ENCODE data around the gene WDR18.
"Not testable (repeated sequence)": the region's sequence is repeated elsewhere in the genome, so short reads cannot be mapped to it uniquely, and the experiment has no call there.

The WDR18 gene

DNA sequence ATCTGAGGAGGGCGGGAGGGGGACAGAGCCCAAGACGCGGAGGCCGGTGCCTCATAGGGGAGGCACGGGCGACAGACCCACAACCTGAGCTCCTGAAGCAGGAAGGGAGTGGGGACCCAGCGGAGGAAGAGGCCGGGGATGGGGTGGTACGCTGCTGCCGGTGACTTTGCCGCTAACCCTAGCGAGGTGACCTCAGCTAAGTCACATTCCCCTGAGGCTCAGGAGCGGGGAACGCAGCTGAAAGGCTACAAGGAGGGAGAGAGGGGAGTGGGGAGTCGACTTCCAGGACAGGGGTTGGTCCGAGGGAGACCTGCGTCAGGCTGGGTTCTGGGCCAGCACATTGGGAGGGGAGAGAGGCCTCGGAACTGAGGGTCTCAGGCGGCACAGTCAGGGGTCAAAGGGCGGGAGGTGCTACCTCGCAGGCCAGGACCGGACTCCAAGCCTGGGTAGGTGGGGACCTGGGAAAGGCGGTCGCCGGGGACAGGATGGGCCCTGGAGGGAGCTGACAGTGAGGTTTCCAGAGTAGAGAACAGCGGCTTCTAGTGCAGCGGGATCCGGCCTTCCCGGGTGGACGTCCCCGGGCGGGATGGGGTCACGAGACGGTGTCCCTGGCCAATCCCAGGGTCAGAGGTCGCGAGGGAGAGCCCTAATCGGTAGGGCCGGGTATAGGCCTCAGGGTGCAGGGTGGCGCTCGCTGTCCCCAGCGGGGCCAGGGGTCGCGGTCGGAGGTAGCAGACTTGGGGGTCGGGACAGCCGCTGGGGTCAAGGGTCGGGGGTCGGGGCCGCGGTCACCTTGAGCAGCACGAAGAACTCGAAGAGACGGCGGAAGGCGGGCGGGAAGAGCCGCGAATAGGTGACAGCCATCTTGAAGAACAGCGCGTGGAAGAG lies 36.1 kb downstream of the WDR18 start:
- H3K4me1 ChIP-seq (ENCODE audit: control insufficient read depth in 1 of 2, insufficient read depth in 2 of 2, low read length in 2 of 2), result peaks cover 28 to 41% of the 10 kb centered on the region in 2 experiments
- no peak overlapping the region for H3K23ac ChIP-seq (ENCODE audit: low read length)
- H3K4me2 ChIP-seq (ENCODE audit: low read length), result peak overlapping the region; percentile 74
- peak overlapping the region; percentile 45 for H3K14ac ChIP-seq (ENCODE audit: low read length)
- peaks cover 47% of the 10 kb centered on the region for H3K79me2 ChIP-seq (ENCODE audit: control insufficient read depth, insufficient read depth, low read length, poor library complexity)
- peak overlapping the region; percentile 70 for H2BK120ac ChIP-seq (ENCODE audit: insufficient read depth, low read length, poor library complexity)
- no peaks in the 10 kb centered on the region for H3K9me3 ChIP-seq (ENCODE audit: insufficient read depth, low read depth, low read length)
- peaks cover 9% of the 10 kb centered on the region for H3K79me1 ChIP-seq (ENCODE audit: low read length)
- H3K27ac ChIP-seq (ENCODE audit: low read depth, low read length), result no peak overlapping the region
- DNase-seq, result no peak
- peak overlapping the region; percentile 91 for H4K91ac ChIP-seq (ENCODE audit: low read depth, low read length)
- H3K18ac ChIP-seq (ENCODE audit: low read length), result peak overlapping the region; percentile 79
- no peak overlapping the region for H2BK12ac ChIP-seq (ENCODE audit: low read length)
- peak overlapping the region; percentile 75 for H2BK5ac ChIP-seq (ENCODE audit: low read depth, low read length, poor library complexity)
- no CpG with 5 or more reads among the region's 60 CpGs for WGBS (ENCODE audit: extremely low coverage, insufficient coverage, insufficient read length)
- peak overlapping the region; percentile 94 for H3K9ac ChIP-seq (ENCODE audit: low read length)
- H3K4ac ChIP-seq (ENCODE audit: low read depth, low read length), result peak overlapping the region; percentile 94
- H4K8ac ChIP-seq (ENCODE audit: low read depth, low read length), result peak overlapping the region; percentile 91
- H2AFZ ChIP-seq (ENCODE audit: insufficient read depth, low read length, poor library complexity), result no peak overlapping the region
- peaks cover 0 to 17% of the 10 kb centered on the region in 2 experiments for H3K36me3 ChIP-seq (ENCODE audit: control insufficient read depth in 1 of 2, insufficient read depth in 2 of 2, low read length in 2 of 2)
- H4K12ac ChIP-seq (ENCODE audit: low read depth, low read length), result peak overlapping the region; percentile 23
- H2AK5ac ChIP-seq (ENCODE audit: low read length), result peak overlapping the region; percentile 13
- peak overlapping the region; percentile 85 for H3K4me3 ChIP-seq (ENCODE audit: low read depth, low read length)
- no peaks in the 10 kb centered on the region for H3K27me3 ChIP-seq (ENCODE audit: insufficient read depth, low read length)

DNA sequence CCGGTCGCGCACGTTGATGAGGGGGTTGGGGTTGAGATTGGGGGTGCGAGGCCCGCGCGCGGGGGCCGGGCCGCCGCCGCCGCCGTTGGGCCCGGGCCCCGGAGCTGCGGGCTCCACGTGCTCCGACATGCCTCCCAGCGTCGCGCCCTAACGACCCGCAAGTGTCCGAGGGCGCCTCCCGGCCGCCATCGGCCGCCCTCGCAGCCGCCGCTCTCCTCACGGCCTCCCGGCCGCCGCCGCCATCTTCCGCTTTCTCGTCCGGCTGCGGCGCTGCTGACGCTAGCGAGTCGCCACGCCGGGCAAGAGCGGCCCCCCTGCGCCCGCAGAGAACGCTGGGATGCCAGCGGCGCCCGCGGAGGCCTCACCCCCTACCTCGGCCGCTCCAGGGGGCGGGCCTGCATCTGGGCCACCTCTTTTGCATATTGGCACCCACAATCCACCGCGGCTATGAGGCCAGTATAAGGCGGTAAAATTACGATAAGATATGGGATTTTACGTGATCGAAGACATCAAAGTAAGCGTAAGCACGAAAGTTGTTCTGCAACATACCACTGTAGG lies 36.8 kb downstream of the WDR18 start, which contains the start of gene TMEM259:
TSS of gene TMEM259 (minus strand) at position 256 of the 558 bp plus-strand sequence. CDS start at position 129, 127 bp downstream.
- Histone ChIP-seq H3K79me1 (ENCODE audit: low read length) (peaks cover 10% of the 10 kb centered on the region), H3K36me3 (ENCODE audit: control insufficient read depth in 1 of 2, insufficient read depth in 2 of 2, low read length in 2 of 2) (peaks cover 0 to 17% of the 10 kb centered on the region in 2 experiments), H3K79me2 (ENCODE audit: control insufficient read depth, insufficient read depth, low read length, poor library complexity) (peaks cover 43% of the 10 kb centered on the region), H2BK5ac (ENCODE audit: low read depth, low read length, poor library complexity) (peak within 1 kb of the TSS; percentile 75), H3K23ac (ENCODE audit: low read length) (no peak within 1 kb of the TSS), H3K9me3 (ENCODE audit: insufficient read depth, low read depth, low read length) (no peaks in the 10 kb centered on the region), H4K91ac (ENCODE audit: low read depth, low read length) (peak within 1 kb of the TSS; percentile 91), H2BK120ac (ENCODE audit: insufficient read depth, low read length, poor library complexity) (peak within 1 kb of the TSS; percentile 70), H3K27me3 (ENCODE audit: insufficient read depth, low read length) (no peaks in the 10 kb centered on the region), H3K27ac (ENCODE audit: low read depth, low read length) (no peak within 1 kb of the TSS), H4K12ac (ENCODE audit: low read depth, low read length) (peak within 1 kb of the TSS; percentile 23), H3K18ac (ENCODE audit: low read length) (peak within 1 kb of the TSS; percentile 79), H2AK5ac (ENCODE audit: low read length) (peak within 1 kb of the TSS; percentile 13), H3K4me2 (ENCODE audit: low read length) (peak within 1 kb of the TSS; percentile 74), H3K14ac (ENCODE audit: low read length) (peak within 1 kb of the TSS; percentile 45), H3K4me3 (ENCODE audit: low read depth, low read length) (peak within 1 kb of the TSS; percentile 85), H3K4me1 (ENCODE audit: control insufficient read depth in 1 of 2, insufficient read depth in 2 of 2, low read length in 2 of 2) (peaks cover 24 to 39% of the 10 kb centered on the region in 2 experiments), H2AFZ (ENCODE audit: insufficient read depth, low read length, poor library complexity) (no peak within 1 kb of the TSS), H2BK12ac (ENCODE audit: low read length) (no peak within 1 kb of the TSS), H3K9ac (ENCODE audit: low read length) (peak within 1 kb of the TSS; percentile 94), H3K4ac (ENCODE audit: low read depth, low read length) (peak within 1 kb of the TSS; percentile 94), H4K8ac (ENCODE audit: low read depth, low read length) (peak within 1 kb of the TSS; percentile 91)
- DNase-seq, result peak; percentile 94 to 98
- WGBS (ENCODE audit: extremely low coverage, insufficient coverage, insufficient read length), result no CpG with 5 or more reads among the region's 68 CpGs

DNA sequence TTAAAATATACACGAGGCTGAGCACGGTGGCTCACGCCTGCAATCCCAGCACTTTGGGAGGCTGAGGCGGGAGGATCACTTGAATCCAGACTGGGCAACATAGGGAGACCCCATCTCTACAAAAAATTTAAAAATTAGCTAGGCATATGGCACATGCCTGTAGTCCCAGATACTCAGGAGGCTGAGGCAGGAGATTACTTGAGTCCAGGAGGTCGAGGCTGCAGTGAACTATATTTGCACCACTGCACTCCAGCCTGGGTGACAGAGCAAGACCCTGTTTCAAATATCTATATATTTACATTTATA lies 39.7 kb downstream of the WDR18 start:
- not testable (repeated sequence) for H3K36me3 ChIP-seq (ENCODE audit: control insufficient read depth in 1 of 2, insufficient read depth in 2 of 2, low read length in 2 of 2); H4K12ac ChIP-seq (ENCODE audit: low read depth, low read length); H3K27ac ChIP-seq (ENCODE audit: low read depth, low read length); H2AFZ ChIP-seq (ENCODE audit: insufficient read depth, low read length, poor library complexity); H3K18ac ChIP-seq (ENCODE audit: low read length); H3K27me3 ChIP-seq (ENCODE audit: insufficient read depth, low read length); H3K4me2 ChIP-seq (ENCODE audit: low read length); H4K8ac ChIP-seq (ENCODE audit: low read depth, low read length); H3K4ac ChIP-seq (ENCODE audit: low read depth, low read length); H3K9me3 ChIP-seq (ENCODE audit: insufficient read depth, low read depth, low read length); DNase-seq; H3K4me3 ChIP-seq (ENCODE audit: low read depth, low read length); H3K23ac ChIP-seq (ENCODE audit: low read length); H4K91ac ChIP-seq (ENCODE audit: low read depth, low read length); H3K14ac ChIP-seq (ENCODE audit: low read length); H2BK5ac ChIP-seq (ENCODE audit: low read depth, low read length, poor library complexity); H2BK12ac ChIP-seq (ENCODE audit: low read length); H2AK5ac ChIP-seq (ENCODE audit: low read length); H2BK120ac ChIP-seq (ENCODE audit: insufficient read depth, low read length, poor library complexity); H3K9ac ChIP-seq (ENCODE audit: low read length)
- H3K79me1 ChIP-seq (ENCODE audit: low read length), result peaks cover 30% of the 10 kb centered on the region
- H3K4me1 ChIP-seq (ENCODE audit: control insufficient read depth in 1 of 2, insufficient read depth in 2 of 2, low read length in 2 of 2), result peaks cover 3 to 21% of the 10 kb centered on the region in 2 experiments
- no CpG with 5 or more reads among the region's 5 CpGs for WGBS (ENCODE audit: extremely low coverage, insufficient coverage, insufficient read length)
- H3K79me2 ChIP-seq (ENCODE audit: control insufficient read depth, insufficient read depth, low read length, poor library complexity), result peaks cover 45% of the 10 kb centered on the region

DNA sequence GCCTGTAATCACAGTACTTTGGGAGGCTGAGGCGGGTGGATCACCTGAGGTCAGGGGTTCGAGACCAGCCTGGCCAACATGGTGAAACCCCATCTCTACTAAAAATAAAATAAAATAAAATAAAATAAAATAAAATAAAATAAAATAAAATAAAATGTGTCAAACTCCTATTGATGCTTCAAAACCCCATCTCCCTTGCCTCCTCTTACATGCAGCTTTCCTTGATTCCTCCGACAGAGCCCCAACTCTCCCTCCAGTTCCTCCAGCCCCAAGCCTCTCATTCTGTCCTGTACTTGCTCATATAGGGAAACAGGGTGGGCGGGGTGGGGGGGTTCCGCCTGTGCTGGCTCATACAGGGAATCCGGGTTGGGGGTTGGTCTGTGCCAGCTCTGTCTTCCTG lies 40.9 kb downstream of the WDR18 start:
- not testable (repeated sequence) for H2BK12ac ChIP-seq (ENCODE audit: low read length); H3K4me3 ChIP-seq (ENCODE audit: low read depth, low read length); H4K91ac ChIP-seq (ENCODE audit: low read depth, low read length); H3K14ac ChIP-seq (ENCODE audit: low read length); H2BK120ac ChIP-seq (ENCODE audit: insufficient read depth, low read length, poor library complexity); DNase-seq; H2AK5ac ChIP-seq (ENCODE audit: low read length); H4K8ac ChIP-seq (ENCODE audit: low read depth, low read length); H3K9me3 ChIP-seq (ENCODE audit: insufficient read depth, low read depth, low read length); H2BK5ac ChIP-seq (ENCODE audit: low read depth, low read length, poor library complexity); H3K4me2 ChIP-seq (ENCODE audit: low read length); H2AFZ ChIP-seq (ENCODE audit: insufficient read depth, low read length, poor library complexity); H3K27ac ChIP-seq (ENCODE audit: low read depth, low read length); H3K27me3 ChIP-seq (ENCODE audit: insufficient read depth, low read length); H3K18ac ChIP-seq (ENCODE audit: low read length); H4K12ac ChIP-seq (ENCODE audit: low read depth, low read length); H3K4ac ChIP-seq (ENCODE audit: low read depth, low read length); H3K36me3 ChIP-seq (ENCODE audit: control insufficient read depth in 1 of 2, insufficient read depth in 2 of 2, low read length in 2 of 2); H3K9ac ChIP-seq (ENCODE audit: low read length); H3K23ac ChIP-seq (ENCODE audit: low read length)
- H3K79me2 ChIP-seq (ENCODE audit: control insufficient read depth, insufficient read depth, low read length, poor library complexity), result peaks cover 42% of the 10 kb centered on the region
- H3K4me1 ChIP-seq (ENCODE audit: control insufficient read depth in 1 of 2, insufficient read depth in 2 of 2, low read length in 2 of 2), result peaks cover 0 to 12% of the 10 kb centered on the region in 2 experiments
- no CpG with 5 or more reads among the region's 6 CpGs for WGBS (ENCODE audit: extremely low coverage, insufficient coverage, insufficient read length)
- H3K79me1 ChIP-seq (ENCODE audit: low read length), result peaks cover 32% of the 10 kb centered on the region
